Left ventricle myocardium inferior (tissue), 1 donor: ENCODE data around the gene CTDSP1. TPM values are rescaled to one million over a fixed set of nuclear protein-coding genes. Genes with fewer than 3 reads are reported as not detected.

Experiments
- DNase-seq: peaks from one replicate; pipeline ENCODE4 v3.0.0-alpha.2; 2020
- H3K27ac ChIP-seq: fragments of 200-600 bp; replicated peaks from 2 replicates; pipeline ENCODE4 v1.8.0; 2021
- H3K27me3 ChIP-seq: fragments of 200-600 bp; 2 replicates; pipeline ENCODE4 v1.8.0; 2021; ENCODE audit warnings: low read depth
- H3K36me3 ChIP-seq: fragments of 200-600 bp; 2 replicates; pipeline ENCODE4 v1.8.0; 2021
- H3K4me1 ChIP-seq: fragments of 200-600 bp; 2 replicates; pipeline ENCODE4 v1.8.0; 2021
- H3K4me3 ChIP-seq: fragments of 200-600 bp; 2 replicates; pipeline ENCODE4 v1.8.0; 2021; ENCODE audit warnings: mild to moderate bottlenecking, moderate library complexity
- H3K9me3 ChIP-seq: fragments of 200-600 bp; replicated peaks from 2 replicates; pipeline ENCODE4 v1.8.0; 2021
- intact Hi-C: fragments of 100-400 bp; cut with micrococcal nuclease; formaldehyde crosslinking; loops from one replicate; pipeline ENCODE4 v1.11.0; 2022
- total RNA-seq: library from RNA; stranded (reverse); fragmentation: NEBNext Ultra II Directional; extraction: Animal tissue kit (Norgen Biotek cat#: 25700); gene quantifications from one replicate; pipeline ENCODE4 v1.2.1, GENCODE V29; 2021
- TF ChIP-seq, protein P1 (sequence below): fragments of 200-600 bp; IDR thresholded peaks from 2 replicates; pipeline ENCODE4 v1.8.0; 2021; ENCODE audit warnings: antibody characterized with exemption, mild to moderate bottlenecking, borderline replicate concordance
- donor health status: DM: no; HTN: yes; CAD: no; lungs with severe emphysema.

Gene CTDSP1
- total RNA-seq, 1 donor from 2014 or later = 81.5 TPM

DNA sequence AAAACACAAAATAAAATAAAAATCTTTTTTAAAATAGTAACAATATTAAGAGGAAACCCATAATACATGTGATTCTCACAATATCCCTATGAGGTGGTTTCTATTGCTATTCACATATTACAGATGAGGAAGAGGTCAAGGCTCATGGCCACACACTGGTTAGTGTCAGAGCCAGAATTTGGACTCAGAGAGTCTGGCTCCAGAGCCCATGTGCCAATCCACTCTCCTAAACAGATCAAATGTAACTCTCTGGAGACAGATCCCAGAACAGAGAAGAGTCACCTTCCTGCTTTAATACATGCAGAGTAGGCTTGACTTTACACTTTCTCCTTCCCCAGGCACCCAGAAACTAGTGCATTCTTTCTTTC, 27.7 kb upstream of the CTDSP1 start:
- H3K27me3 ChIP-seq = no peaks in the 10 kb centered on the region
- H3K27ac ChIP-seq = no peak overlapping the region
- H3K9me3 ChIP-seq = peaks cover 2% of the 10 kb centered on the region
- intact Hi-C loops = no loop called here
- peaks cover 21% of the 10 kb centered on the region for H3K4me1 ChIP-seq
- TF ChIP-seq, protein P1, sequence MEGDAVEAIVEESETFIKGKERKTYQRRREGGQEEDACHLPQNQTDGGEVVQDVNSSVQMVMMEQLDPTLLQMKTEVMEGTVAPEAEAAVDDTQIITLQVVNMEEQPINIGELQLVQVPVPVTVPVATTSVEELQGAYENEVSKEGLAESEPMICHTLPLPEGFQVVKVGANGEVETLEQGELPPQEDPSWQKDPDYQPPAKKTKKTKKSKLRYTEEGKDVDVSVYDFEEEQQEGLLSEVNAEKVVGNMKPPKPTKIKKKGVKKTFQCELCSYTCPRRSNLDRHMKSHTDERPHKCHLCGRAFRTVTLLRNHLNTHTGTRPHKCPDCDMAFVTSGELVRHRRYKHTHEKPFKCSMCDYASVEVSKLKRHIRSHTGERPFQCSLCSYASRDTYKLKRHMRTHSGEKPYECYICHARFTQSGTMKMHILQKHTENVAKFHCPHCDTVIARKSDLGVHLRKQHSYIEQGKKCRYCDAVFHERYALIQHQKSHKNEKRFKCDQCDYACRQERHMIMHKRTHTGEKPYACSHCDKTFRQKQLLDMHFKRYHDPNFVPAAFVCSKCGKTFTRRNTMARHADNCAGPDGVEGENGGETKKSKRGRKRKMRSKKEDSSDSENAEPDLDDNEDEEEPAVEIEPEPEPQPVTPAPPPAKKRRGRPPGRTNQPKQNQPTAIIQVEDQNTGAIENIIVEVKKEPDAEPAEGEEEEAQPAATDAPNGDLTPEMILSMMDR = no peak
- no peak overlapping the region for H3K4me3 ChIP-seq
- no peaks in the 10 kb centered on the region for H3K36me3 ChIP-seq
- DNase-seq = no peak

- intact Hi-C loops = no loop called here
- H3K4me3 ChIP-seq = no peak overlapping the region
- H3K36me3 ChIP-seq = no peaks in the 10 kb centered on the region
- H3K4me1 ChIP-seq = no peaks in the 10 kb centered on the region
- no peak for DNase-seq
- no peaks in the 10 kb centered on the region for H3K27me3 ChIP-seq
- H3K27ac ChIP-seq = no peak overlapping the region
- TF ChIP-seq, protein P1 = no peak
- H3K9me3 ChIP-seq = no peaks in the 10 kb centered on the region
These were observed 24.9 kb upstream of the CTDSP1 start for GRCh38 chr2:218374795-218375194.

DNA sequence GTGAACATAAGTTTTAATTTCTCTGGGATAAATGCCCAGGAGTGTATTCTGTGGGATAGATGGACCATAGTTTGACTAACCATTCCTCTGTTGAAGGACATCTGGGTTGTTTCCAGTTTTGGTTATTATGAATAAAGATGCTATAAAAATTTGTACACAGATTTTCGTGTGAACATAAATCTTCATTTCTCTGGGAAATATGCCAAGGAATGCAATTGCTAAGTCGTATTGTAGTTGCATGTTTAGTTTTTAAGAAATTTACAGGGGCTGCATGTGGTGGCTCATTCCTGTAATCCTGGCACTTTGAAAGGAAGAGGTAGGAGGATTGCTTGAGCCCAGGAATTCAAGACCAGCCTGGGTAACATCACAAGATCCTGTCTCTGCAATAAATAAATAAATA, 24.5 kb upstream of the CTDSP1 start:
- H3K4me3 ChIP-seq = no peak overlapping the region
- intact Hi-C loops = no loop called here
- H3K9me3 ChIP-seq = no peaks in the 10 kb centered on the region
- TF ChIP-seq, protein P1 = no peak
- H3K4me1 ChIP-seq = no peaks in the 10 kb centered on the region
- H3K27ac ChIP-seq = no peak overlapping the region
- no peaks in the 10 kb centered on the region for H3K36me3 ChIP-seq
- no peak for DNase-seq
- H3K27me3 ChIP-seq = no peaks in the 10 kb centered on the region

DNA sequence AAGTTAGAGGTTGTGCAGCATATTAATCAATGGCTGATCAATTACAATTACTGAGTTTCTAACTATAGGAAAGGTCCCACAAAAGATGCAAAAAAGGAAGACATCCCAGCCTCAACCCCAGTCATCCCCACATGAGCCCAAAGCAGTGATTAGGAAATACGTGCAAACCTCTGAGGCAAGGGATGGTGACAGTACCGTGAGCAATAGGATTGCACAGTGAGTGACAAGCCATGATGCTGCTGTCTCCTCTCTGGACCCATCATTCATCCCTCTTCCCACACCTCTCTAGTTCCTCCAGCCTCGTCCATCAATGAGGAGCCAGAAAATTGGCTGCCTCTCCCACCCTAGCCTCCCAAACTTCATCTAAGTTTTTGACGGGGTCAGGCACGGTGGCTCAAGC, 21.6 kb upstream of the CTDSP1 start:
- TF ChIP-seq, protein P1 = no peak
- H3K9me3 ChIP-seq = no peaks in the 10 kb centered on the region
- no peaks in the 10 kb centered on the region for H3K36me3 ChIP-seq
- no peak overlapping the region for H3K27ac ChIP-seq
- no peaks in the 10 kb centered on the region for H3K27me3 ChIP-seq
- DNase-seq = no peak
- intact Hi-C loops = no loop called here
- H3K4me3 ChIP-seq = no peak overlapping the region
- no peaks in the 10 kb centered on the region for H3K4me1 ChIP-seq

DNA sequence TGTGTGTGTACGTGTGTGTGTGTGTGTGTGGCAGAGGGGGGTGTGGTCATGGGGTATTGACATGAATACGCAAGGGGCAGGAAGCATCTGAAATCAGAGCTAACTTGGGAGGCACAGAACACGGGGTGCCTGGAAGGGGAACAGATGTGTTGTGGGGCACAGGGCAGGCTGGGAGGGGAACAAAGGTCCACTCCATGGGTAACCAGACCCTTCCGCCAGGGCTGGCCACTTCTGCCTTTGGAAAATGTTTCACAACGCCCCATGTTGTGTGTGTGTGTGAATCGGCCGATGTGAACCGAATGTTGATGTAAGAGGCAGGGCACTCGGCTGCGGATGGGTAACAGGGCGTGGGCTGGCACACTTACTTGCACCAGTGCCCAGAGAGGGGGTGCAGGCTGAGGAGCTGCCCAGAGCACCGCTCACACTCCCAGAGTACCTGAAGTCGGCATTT, 17.7 kb upstream of the CTDSP1 start, which contains the start of gene SLC11A1:
TSS of gene SLC11A1 (plus strand) at position 358 of the 451 bp plus-strand sequence. CDS start 96 bp downstream, outside the sequence.
- TF ChIP-seq, protein P1 = no peak
- Histone ChIP-seq H3K9me3 (no peaks in the 10 kb centered on the region), H3K27ac (peak within 1 kb of the TSS; percentile 5), H3K36me3 (no peaks in the 10 kb centered on the region), H3K4me3 (peak within 1 kb of the TSS; percentile 6), H3K27me3 (no peaks in the 10 kb centered on the region), H3K4me1 (peaks cover under 1% of the 10 kb centered on the region)
- peak; percentile 65 for DNase-seq
- intact Hi-C loops = no loop called here
